GM20431 (cell line): ENCODE measurements around the gene SLMAP.
"Not testable (repeated sequence)": the region's sequence is repeated elsewhere in the genome, so short reads cannot be mapped to it uniquely, and the experiment has no call there.

Experiments
- in situ Hi-C: fragments of 300-500 bp; cut with MseI, MboI; formaldehyde crosslinking; loops from one replicate; pipeline ENCODE4 v1.15.0; 2020; ENCODE audit warnings: low sequenced_read_pairs; ENCODE audit not compliant: unreplicated experiment

Gene SLMAP

DNA sequence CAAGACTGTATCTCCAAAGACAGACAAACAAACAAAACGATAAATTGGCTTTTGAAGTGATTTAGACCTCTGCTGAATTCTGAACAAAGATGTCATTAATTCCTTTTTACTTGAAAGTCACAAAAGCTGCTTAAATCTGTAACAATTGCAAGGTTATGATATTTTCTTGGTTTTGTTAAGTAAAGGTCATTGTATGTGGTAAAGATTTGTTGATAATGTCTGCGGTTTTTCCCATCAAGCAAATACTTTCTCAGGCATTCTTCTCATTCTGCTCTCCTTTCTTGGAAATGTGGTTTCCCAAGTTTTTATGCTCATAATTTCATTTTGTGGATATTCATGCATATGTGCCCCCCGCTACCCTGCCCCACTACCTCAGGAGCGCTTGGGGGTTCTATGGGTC lies 116.5 kb downstream of the SLMAP start:
- in situ Hi-C loops: no loop called here

DNA sequence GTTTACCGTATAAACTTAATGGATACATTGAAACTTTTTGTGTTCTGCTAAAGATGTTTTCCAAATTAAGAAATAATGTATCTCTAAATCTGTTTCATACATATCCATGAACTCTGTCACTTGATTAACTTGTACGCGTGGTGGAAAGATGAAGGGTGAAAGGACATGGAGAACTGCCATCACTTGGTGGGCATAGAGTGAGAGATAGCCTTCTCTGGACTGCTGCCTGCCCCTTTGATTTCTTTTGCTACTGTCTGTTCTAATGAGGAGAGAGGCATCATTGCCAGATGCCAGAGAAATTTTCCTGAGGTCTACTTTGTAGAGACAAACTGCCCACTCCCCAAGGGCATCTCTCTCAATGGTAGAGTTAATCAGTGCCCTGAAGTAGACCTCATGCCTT lies 120.5 kb downstream of the SLMAP start:
- in situ Hi-C loops: no loop called here

DNA sequence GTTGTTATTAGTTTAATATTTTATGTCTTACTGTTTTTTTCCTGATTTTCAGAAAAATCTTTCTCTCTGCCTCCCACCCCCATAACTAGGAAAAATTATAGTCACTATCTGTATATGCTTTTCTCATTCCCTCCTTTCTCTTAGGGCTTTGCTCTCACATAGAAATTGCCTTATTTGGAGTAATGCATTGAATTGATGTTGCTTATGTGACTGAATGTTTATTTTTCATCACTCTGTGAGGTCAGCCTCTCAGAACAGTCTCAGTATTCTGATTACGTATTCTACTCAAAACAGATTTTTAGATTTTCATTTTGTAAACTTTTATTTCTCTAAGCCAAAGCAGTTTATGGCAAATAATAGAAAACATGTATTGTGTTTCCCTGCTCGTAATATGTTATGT lies 121.0 kb downstream of the SLMAP start:
- in situ Hi-C loops: no loop called here

DNA sequence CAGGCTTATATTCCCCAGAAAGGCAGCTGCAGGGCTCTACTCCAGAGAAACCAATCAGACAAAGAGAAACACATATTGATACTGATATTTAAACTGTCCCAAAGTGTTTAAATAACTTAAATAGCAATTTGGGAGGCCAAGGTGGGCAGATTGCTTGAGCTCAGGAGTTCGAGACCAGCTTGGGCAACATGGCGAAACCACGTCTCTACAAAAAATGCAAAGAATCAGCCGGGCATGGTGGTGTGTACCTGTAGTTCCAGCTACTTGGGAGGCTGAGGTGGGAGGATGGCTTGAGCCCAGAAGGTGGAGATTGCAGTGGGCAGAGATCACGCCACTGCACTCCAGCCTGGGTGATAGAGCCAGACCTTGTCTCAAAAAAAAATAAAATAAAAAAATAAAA lies 128.3 kb downstream of the SLMAP start:
- in situ Hi-C loops: not testable (repeated sequence)

DNA sequence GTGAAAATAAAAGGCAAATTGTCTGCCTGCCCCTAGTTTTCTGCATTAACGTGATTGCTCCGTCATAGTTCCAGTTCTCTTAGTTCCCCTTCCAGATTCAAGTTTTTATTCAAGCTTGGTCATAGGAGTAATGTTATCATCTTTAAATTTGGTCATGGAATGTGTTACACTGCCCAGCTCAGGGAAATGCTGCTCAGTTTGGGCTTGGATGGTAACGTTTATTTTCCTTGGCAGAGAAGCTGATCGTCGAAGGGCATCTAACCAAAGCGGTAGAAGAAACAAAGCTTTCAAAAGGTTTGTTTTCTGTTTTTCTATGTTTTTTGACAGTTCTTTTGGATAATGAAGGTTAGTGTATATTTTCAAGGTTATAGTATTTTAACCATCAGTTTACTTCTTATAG lies 133.7 kb downstream of the SLMAP start:
- in situ Hi-C loops: no loop called here

DNA sequence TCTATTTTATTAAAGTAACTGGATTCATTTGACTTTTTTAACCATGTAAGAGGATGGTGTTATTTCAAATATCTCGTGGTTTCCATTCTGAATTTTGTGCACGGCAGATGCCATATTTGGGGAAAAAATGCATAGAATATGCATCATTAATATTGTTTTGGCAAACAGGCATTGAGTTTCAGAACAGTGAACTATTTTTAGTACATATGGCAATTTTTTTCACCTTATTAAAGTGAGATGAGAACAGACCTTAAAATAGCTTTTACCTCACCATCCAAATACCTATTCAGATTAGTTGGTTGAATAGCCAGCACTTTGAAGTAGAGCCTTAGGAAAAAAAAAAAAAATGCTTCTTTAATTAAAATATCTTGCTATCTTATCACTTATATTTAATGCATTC lies 134.8 kb downstream of the SLMAP start:
- in situ Hi-C loops: no loop called here

DNA sequence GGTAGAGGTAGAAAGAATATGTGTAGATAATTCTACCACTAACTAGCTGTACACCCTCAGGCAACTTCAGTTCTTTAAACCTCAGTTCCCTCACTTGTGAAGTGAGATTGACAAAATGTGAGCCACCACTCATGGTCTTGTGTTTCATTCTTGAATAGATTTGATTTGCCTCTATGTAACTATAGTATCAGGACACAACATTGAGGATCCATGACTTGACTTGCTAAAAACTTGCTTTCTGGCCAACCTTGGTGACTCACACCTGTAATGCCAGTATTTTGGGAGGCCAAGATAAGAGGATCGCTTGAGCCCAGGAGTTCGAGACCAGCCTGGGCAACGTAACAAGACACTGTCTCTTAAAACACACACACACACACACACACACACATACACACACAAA lies 136.3 kb downstream of the SLMAP start:
- in situ Hi-C loops: no loop called here

DNA sequence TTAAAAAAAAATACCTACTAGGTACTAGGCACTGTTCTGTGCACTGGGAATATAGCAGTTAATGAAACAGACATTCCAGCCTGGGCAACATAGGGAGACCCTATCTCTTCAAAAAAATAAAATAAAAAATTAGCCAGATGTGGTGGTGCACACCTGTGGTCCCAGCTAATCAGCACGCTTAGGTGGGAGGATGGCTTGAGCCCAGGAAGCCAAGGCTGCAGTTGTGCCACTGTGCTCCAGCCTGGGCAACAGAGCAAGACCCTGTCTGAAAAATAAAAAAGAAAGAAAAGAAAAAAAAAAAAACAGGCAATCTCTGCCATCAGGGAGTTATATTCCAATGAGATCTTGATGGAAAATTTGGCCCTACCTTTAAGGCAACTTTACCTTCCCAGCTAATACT lies 137.0 kb downstream of the SLMAP start:
- in situ Hi-C loops: no loop called here

DNA sequence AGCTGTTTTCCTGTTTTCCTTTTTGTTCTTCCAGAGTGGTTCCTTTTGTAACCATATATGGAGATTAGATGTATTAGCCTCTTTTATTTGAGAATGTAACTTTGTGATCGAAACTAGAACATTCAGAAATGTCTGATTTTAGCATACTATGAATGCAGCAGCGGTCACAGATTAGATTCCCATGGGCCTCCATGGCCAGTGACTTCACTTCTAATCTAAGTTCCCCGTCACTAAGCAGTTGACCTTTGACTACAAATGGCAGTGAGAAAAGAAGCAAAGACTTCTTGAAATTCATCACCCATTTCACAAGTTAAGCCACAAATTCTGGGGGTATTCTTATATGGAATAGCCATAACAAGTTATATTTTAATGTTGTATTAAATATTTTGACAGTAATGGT lies 137.6 kb downstream of the SLMAP start:
- in situ Hi-C loops: no loop called here

DNA sequence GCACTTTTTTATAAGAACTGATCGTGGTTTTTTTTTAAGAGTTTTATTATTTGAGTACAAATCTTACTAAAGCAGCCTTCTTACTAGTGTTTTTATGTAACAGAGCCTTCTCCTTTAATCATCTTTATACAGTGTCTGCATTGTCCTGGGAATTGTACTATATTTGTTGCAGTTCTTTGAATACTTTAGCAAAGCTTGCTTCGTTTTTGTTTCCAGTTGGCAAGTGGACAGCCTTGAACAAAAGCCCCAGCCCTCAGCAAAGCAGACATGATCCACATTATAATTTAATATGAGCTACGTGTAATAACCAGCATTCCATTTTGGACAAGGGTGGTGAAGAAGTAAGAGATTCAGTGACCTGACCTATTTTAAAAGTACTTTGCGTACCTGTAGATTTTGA lies 139.9 kb downstream of the SLMAP start:
- in situ Hi-C loops: no loop called here

DNA sequence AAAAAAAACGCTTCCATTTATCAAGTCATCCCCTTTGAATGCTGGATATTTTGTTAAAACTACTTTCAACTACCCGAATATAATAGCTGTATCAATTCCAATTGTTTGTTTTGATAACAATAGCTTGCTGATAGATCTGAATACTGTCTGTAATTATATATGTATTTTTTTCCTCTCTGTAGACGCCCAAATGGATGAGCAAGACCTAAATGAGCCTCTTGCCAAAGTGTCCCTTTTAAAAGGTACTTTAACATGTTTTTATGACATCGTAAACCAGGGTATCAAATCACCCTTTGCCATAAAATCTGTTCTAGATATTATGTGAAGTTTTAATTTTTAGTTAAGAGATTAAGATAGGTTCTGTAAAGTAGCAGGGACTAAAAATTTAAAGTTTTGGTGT lies 140.6 kb downstream of the SLMAP start:
- in situ Hi-C loops: no loop called here

DNA sequence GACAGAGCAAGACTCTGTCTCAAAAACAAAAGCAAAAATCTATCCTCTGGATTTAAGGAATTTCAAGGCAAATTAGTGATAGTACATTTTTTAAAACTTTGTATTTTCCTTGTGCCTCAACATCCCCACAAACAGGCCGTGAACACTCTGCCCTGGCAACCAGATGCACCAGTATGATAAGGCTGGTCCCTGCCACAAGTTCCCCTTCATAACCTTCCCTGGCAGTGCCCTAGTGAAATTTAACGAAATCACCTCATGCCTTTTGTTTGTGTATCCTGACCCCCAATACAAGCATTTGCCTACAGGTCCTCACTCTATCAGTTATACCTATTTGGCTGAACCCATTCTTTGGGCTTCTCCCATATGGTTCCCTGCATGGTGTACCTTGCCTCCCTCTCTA lies 144.7 kb downstream of the SLMAP start:
- in situ Hi-C loops: no loop called here

DNA sequence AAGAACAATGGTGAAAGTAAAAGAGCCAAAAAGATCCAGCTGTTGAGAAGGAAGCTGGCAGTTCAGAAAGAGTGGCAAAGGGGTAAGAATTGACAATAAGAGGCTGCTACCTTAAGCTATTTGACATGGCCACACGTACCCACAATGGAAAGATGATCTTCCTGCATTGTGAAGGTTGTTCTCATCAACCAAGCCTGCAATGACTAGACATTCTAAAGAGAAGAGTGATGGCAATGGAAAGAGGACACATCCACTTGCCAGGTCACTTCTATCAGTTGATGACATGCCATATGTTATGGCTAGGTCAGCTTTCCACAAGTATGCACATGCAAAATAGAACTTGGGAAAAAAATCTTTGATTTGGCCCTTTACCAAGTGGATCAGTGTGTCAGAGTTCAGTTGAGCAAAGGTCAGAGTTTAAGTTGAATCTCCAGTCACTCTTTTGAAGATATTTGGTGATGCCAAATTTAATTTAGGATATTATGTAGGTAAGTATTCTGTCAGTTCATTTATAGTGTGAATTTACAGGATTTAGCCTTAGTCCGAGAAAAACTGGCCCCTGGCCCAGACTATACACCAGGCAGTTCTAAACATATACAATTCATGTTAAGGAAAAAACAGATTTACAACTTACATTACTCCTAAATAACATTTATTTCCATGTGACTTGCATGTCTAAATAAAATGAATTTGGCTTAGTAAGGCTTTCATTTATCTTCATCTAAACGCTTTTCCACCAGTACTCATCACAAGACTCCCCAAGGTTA lies 147.2 kb downstream of the SLMAP start:
- in situ Hi-C loops: no loop called here

DNA sequence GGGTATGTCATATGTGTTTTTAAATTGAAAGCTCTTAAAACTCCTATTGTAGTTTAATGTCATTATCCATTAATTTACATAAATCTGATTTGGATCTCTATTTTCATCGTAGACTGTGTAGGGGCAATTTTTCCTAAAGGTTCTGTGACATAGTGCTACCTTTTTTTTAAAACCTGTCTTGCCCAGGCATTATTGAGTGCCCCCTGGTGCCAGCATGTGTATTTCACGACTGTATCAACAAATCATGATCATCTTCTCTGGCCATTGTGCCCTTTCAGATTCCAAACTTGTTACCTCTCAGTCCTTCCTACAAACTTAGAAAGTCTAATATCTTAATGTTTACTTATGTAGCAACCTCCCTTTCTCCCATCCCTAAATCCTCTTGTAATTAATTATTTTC lies 154.9 kb downstream of the SLMAP start:
- in situ Hi-C loops: no loop called here

DNA sequence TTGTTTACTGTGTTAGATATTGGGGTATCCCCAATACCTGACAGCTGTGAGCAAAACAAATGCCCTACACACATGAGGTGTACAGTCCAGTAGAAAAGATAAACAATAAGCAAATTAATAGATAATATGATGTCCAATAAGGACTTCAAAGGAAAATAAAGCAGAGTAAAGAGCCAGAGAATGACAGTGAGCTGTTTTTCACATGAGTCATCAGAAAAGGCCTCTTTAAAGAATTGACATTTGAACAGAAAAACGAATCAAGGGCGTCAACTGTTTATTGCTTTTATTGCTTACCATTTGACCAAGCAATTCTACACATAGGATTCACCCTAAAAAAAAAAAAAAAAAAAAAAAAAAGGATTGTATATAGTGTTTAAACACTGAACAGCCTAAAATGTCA lies 155.5 kb downstream of the SLMAP start:
- in situ Hi-C loops: no loop called here

DNA sequence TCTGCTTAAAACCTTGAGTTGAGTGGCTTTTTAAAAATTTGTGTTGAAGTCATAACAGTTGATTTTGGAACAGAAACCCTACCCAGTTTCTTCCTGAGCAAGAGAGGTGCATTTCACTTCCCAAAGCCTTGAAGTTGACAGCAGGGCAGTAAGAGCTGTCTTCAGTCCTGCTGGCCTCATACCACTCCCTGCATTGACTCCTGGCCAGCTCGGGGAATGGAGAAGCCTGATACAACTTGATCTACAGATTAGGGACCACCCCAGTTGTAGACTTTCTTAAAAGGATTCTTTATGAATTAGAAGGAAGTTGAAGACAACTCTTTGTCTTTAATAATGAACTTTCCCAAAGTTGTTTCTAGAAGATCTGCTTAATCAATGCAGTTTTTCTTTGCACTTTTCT lies 161.5 kb downstream of the SLMAP start:
- in situ Hi-C loops: no loop called here

DNA sequence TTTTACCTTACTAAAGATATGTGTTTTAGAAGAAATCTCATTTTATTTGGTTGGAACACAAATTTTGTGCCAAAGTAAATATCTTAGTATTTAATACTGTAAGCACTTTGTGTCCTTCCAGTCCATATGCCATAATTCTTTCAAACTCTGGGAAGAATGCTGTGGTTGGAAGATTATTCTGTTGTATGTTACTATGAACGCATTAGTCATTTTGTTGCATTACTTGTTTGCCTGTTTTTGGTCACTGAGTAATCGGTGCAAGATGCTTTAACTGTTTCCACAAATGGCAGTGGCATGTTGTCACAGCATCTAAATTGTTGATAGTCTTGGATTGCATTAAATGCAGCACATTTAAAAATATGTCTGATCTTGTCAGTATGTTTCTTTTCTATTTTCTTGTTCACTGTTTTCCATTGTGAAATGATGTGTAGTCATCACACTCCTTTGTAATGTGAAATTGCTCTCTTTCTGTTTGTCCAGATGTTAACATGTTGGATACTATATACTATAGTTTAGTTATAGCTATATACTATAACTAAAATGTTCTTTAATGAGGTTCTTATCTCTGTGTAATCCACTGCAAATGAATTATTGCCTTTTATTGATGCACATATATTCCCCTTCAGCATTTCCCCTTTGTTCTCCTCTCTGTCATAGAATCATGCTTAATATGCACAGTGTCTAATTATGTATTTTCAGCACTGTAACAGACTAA lies 162.2 kb downstream of the SLMAP start:
- in situ Hi-C loops: no loop called here

DNA sequence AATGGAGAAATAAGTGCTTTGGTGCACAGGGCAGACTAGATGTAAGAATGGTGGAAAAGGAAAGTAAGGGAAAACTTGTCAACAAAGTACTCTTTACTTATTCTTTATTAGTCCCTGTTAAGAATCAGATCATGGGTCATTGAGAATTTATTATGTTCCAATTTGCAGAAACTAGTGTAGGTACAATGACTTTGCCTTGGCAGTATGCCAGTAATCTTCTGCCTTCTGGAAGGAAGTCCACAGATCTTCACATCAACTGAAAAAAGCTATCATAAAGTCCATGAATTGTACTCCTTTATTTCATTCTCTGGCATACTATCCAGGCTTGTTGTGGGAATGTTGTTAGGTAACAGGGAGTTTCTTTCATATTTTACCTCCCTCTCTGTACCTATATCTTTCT lies 163.9 kb downstream of the SLMAP start:
- in situ Hi-C loops: no loop called here

DNA sequence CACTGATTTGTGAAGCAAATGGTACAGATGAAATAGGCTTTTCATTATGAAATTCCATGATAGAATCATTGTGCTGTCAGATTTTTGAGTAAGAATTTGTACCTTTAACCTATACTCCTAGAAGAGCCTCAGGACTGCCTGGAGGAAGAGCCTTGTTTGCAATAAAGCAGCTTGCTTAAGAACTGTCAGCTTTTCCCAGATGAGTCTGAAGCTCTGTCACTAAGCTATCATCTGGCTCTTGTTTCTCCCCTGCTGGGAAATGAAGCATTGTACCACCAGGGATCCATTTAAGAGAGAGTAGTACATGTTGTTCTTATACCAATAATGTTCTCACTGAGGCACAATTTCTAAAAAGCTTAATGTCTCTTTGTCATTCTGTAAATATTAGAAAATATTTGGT lies 167.0 kb downstream of the SLMAP start:
- in situ Hi-C loops: no loop called here

DNA sequence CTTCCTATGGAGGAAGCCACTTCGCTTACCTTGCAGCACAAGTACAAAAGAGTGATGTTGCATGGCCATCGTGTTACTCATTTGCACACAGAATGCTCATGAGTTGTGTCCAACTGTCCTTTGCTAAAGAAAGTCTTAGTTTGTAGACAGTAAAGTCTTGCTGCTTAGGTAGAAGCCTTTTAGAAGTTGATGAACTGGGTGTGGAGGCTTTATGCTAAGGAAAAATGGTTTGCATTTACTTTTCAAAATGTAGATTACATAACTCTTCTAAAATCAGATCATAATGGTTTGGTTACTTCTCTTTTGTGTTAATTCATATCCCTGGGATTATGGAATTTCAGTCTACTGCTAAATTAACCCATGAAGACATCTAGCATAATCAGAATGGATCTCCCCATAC lies 167.6 kb downstream of the SLMAP start:
- in situ Hi-C loops: no loop called here

DNA sequence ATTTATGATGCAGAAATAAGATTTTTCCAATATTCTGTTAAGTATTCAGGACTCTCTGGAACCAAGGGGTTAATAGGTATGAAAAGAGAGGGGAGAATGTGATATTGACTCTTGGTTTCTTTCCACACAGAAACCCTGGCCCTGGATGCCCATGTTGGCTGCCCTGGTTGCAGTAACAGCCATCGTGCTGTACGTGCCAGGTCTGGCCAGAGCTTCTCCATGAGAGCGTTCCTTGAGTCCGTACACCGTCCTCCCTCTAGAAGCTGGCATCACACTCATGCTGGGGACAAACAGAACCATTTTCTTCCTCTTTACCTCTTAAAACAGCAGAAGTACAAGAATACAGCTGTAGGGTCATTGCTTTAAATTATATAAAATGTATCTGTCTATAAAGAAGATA lies 171.1 kb downstream of the SLMAP start:
- in situ Hi-C loops: no loop called here

DNA sequence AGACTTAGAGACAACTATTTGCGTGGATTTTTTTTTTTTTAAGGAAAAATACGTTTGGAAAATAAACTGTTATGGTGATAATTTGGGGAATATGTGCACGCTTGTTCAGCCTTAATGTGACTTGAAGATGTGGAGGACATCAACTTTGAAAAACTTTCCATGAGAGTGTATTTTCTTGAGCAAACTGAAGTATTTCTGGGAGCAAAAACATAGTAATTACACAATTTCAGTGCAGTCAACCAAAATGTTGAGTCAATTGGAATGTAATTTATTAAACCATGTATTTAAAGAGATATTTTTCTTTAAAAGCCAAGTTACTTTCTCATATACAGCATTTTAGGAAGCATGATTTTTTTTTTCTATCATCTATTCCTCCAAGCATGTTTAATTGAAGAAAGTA lies 171.8 kb downstream of the SLMAP start:
- in situ Hi-C loops: no loop called here
